CMK (cell line): ENCODE data around the gene DNAH12.
"Not testable (repeated sequence)": the region's sequence is repeated elsewhere in the genome, so short reads cannot be mapped to it uniquely, and the experiment has no call there.

Experiments
- DNase-seq: peaks from one replicate; pipeline ENCODE4 v3.0.0-alpha.2; 2010; ENCODE audit warnings: low read depth

The DNAH12 gene

DNA sequence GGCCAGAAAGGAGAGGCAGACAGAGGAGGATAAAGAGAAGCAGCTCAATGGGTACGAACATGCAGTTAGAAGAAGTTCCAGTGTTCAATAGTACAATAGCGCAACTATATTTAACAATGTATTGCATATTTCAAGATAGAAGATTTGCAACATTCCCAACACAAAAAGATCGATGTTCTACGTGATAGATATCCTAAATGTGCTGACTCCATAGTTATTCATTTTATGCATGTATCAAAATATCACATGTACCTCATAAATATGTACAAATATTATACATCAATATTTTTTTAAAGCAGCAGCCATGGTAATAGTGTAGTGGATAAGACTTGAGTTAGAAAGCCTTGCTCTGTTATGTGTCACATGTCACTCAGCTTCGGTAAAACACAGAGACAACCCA lies 141.5 kb downstream of the DNAH12 start:
- DNase-seq: no peak

DNA sequence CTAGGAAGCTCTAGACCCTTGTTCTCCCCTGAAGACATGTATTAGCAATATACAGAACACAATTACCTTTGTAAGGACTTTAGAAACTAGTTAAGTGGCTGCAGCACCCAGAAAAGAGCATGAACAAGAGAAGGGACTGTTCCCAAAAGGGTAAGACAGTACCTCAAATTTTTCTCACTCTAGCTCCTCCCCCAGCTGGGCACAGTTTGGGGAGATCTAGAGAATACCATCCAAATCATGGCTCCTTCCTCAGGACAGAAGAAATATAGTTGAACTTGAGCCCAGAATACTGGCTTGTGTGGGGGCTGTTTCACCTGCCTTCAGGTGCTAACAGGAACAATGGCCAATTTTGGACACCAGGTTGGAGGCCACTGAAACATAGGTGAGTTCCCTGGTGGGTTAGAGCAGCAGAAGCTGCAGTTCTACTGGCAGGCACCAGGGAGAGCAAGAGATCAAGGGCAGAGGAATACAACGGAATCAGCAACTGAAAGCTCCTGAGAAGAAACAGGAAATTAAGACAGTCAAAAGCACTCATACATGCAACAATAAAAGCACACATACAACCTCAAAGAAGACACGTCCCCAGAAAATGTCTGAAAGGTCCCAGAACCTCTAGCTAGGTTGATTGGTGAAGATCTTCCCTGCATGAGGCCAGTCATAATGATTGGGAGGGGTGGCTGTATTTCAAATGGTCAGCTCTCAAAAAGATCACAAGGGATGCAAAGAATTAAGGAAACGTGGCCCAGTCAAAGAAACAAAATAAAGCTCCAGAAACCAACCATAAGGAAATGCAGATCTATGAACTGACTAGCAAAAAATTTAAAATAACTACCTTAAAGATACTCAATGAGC lies 146.7 kb downstream of the DNAH12 start:
- no peak for DNase-seq

DNA sequence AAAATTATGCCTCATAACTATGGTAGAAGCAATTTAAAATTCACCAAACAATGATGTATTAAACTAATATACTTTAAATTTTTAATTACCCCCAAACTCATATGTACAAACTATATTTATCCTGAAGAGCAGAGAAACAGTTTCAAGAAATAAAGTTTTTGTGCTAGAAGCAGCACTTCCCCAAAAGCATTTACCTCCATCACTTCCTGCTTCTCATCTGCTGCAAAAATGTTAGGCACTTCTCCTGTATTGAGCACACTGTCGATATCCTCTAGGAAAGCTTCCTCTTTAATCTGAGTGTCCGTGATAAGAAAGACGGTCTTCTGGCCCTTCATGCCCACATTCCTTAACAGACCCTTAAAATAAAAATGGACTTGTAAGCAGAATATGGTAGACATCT lies 150.2 kb downstream of the DNAH12 start:
- DNase-seq: no peak

DNA sequence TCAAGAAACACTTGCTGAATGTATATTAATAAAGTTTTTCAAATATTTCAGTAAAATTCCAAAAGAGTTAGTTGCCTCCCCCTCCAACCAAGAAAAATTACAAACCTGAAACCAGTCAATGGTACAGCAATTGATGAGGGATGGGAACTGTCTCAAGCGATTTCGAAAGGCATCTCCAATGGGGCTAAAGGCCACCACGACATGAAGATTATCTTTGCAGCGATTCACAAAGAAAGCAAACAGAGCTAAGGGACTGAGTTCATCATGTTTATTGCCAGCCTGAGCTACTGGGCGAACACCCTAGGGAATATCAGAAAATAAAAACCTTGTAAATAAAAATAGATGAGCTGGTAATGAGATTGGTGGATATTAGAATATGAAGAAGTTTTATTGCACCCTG lies 152.4 kb downstream of the DNAH12 start:
- DNase-seq: no peak

DNA sequence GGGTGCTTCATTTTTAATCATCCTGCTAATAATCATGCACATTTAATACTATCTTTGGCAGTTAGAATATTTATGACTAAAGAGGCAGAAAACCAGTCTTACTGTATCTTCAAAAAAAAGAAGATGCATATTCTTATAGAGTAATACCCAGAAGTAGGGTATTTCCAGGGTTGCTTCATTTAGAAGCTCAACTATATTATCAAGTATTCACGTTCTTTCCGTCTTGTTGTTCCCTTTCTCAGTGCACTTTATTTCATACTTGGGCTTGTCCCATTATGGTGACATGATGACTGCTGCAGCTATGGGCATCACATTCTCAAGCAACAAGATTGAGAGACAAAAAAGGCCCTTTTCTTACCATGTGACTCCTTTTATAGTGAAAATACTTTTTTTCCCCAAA lies 154.9 kb downstream of the DNAH12 start:
- no peak for DNase-seq

DNA sequence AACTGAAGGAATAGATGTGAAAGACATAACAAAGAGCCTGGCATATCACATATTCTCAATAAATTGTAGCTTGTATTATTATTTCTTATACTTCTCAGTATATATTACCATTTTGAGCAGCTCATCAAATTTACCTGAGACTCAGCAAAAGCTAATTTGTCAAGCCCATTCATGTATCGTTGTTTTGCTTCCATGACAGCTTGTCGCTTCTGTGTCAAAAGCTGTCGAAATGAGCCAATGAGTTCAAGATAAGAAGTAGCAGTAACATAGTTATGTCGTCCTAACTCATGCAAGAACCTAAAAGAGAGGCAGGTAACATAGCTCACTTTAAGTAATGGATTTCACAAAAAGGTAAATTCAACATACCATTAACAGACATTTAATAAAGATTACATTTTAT lies 157.8 kb downstream of the DNAH12 start:
- no peak for DNase-seq

DNA sequence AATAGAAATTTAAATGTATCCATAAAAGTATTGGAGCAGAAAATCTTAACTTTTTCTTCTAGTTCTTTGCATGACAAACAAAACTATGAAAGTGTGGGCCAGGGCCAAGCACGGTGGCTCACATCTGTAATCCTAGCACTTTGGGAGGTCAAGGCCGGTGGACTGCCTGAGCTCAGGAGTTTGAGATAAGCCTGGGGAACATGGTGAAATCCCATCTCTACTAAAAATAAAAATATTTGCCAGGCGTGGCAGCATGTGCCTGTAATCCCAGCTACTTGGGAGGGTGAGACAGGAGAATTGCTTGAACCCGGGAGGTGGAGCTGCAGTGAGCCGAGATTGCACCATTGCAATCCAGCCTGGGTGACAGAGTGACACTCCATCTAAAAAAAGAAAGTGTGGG lies 158.6 kb downstream of the DNAH12 start:
- DNase-seq: no peak

DNA sequence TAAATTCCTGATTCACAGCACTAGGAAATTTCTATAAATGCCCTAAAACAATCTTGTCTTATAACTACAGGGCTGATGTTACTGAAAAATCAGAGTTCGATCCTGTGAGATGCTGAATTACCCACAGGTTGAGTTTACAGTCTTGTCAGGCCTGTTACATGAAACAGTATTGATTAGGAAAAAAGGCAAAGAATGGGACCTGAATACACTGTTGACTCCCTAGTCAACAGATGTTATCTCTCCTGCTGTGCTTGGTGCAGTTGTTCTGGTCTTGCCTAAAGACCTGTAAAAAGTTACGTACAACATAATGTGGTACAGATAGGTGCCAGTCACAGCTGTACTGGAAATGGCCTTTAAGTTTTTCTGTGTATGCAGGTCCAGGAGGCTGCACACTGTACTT lies 160.3 kb downstream of the DNAH12 start:
- DNase-seq: no peak

DNA sequence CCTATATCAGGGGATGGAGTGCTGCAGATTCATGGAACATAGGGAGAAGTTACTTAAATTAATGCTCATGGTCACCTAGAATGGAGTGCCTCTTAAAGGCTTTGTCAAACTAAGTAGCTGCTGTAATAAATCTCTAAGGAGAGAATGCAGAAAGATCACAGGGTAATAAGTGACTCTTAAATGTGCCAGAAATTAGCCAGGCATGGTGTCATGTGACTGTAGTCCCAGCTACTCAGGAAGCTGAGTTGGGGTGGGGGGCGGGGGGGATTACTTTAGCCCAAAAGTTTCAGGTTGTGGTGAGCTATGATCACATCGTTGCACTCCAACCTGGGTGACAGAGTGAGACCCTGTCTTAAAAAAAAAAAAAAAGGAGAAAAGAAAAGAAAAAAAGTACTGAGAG lies 160.7 kb downstream of the DNAH12 start:
- DNase-seq: no peak

DNA sequence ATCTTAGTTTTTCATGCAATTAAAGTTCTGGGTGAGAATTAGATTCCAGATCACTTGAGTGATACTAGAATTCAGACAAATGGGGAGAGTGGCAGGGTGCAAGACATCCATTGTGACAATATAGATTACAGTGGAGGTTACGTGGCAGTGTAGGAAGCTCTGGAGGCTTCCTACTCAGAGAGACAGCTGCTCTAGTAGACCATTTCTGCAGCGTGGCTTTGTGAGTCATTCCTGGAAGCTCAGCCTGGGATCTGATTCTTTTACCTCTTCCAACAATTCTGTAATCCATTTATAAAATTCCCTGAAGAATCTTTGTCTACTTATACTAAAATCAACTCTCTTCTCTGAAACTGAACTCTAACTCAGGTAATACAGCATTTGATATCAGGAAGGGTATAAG lies 161.2 kb downstream of the DNAH12 start:
- DNase-seq: no peak

DNA sequence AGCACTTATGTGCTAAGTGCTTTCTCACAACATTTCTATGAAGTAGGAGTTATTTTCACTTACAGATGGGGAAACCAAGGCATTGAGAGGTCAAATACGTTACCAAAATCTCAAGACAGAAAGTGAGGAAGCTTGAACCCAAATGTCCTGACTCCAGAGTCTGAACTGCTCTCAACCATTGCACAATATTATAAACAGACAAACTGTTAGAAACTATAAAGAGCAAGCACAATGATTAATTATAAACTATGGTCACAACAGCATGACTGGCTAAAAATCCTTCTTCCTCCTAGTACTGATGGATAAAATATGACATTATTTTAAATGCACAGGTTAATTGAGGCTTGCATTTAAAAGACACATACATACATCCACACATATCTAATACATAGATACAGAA lies 173.8 kb downstream of the DNAH12 start:
- no peak for DNase-seq

DNA sequence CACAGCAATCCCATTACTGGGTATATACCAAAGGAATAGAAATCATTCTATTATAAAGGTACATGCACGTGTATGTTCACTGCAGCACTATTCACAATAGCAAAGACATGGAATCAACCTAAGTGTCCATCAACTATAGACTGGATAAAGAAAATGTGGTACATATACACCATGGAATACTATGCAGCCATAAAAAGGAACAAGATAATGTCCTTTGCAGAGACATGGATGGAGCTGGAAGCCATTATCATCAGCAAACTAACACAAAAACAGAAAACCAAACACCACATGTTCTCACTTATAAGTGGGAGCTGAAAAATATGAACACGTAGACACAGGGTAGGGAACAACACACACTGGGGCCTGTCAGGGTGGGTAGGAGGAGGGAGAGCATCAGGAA lies 179.1 kb downstream of the DNAH12 start:
- not testable (repeated sequence) for DNase-seq

DNA sequence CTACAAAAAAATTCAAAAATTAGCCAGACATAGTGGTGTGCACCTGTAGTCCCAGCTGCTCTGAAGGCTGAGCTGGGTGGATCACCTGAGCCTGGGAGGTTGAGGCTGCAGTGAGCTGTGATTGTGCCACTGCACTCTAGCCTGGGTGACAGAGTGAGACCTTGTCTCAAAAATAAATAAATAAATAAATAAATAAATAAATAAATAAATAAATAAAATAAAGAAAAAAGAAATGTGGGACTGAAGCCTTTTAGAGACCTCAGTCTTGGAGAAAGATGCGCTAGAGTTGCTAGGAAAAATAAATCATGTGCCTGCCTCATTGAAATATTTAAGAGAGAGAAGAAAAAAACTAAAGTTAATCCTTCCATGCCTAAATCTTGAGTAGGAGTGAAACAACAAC lies 187.9 kb downstream of the DNAH12 start:
- DNase-seq: not testable (repeated sequence)

DNA sequence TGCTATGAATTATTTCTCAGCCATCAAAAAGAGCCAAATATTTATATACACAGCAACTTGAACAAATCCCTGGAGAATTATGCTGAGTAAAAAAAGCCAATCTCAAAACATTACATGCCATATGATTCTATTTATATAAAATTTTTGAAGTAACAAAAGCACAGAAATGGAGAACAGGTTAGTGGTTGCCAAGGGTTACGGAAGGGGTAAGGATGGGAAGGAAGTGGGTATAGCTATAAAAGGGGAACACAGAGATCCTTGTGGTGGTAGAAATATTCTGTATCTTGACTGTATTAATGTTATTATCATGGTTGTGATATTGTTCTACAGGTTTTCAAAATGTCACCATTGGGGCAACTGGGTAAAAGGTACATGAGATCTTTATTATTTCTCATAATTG lies 189.4 kb downstream of the DNAH12 start:
- DNase-seq: no peak

DNA sequence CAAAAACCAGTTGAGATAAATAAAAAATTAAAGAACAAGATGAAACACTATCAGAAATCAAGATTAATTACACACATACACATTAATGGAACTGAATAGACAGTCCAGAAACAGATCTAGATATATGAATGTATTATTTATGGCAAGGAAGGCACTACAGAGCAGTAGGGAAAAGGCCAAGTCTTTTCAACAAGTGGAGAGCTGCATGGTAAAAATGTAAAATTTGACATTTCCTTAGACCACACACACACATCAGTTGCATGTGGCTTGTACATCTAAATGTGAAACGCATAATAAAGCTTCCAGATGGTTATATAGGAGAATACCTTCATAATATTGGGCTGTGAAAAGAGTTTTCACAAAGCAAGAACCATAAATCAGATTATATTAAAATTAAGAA lies 193.9 kb downstream of the DNAH12 start:
- no peak for DNase-seq

DNA sequence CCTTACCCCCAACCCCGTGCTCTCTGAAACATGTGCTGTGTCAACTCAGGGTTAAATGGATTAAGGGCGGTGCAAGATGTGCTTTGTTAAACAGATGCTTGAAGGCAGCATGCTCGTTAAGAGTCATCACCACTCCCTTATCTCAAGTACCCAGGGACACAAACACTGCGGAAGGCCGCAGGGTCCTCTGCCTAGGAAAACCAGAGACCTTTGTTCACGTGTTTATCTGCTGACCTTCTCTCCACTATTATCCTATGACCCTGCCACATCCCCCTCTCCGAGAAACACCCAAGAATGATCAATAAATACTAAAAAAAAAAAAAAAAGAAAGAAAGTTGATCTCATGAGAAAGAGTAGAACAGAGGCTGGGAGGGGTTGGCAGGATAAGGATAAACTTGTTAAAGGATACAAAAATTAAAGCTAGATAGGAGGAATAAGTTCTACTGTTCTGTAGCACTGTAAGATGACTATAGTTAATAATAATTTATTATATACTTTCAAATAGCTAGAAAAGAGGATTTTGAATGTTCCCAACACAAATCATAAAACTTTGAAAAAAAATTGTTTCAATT lies 205.0 kb downstream of the DNAH12 start:
- not testable (repeated sequence) for DNase-seq

DNA sequence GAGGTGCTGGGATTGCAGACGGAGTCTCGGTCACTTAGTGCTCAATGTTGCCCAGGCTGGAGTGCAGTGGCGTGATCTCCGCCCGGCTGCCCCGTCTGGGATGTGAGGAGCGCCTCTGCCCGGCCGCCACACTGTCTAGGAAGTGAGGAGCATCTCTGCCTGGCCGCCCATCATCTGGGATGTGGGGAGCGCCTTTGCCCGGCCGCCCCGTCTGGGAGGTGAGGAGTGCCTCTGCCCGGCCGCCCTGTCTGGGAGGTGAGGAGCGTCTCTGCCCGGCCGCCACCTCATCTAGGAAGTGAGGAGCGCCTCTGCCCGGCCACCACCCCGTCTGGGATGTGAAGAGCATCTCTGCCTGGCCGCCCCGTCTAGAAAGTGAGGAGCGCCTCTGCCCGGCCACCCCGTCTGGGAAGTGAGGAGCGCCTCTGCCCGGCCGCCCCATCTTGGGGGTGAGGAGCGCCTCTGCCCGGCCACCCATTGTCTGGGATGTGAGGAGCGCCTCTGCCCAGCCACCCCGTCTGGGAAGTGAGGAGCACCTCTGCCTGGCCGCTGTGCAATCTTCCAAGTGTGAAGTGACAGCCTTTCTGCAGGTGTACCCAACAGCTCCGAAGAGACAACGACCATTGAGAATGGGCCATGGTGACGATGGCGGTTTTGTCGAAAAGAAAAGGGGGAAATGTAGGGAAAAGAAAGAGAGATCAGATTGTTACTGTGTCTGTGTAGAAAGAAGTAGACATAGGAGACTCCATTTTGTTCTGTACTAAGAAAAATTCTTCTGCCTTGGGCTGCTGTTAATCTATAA lies 205.7 kb downstream of the DNAH12 start:
- not testable (repeated sequence) for DNase-seq

DNA sequence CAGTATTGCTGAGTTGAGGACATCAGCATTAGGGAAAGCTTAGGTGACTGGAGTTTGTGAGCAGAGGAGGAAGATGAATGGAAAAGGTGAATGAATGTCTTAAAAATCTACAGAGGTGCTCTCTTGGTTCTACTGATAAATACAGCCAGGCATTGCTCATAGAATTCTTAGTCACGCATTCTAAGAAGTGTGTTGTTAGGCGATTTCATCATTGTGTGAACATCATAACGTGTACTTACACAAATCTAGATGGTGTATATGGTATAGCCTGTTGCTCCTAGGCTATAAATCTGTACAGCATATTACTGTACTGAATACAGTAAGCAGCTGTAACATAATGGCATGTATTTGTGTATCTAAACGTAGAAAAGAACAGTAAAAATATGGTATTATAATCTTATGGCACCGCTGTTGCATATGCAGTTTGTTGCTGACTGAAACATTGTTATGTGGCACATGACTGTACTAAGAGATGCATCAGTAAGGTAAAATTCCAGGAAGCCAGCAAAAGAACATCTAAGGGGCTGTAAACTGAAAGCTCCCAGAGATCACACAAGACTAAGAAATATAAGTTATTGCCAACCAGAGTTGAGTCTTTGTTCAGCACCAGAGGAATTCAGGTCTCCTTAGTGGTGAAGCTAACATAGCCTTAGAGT lies 208.7 kb downstream of the DNAH12 start:
- DNase-seq: no peak

DNA sequence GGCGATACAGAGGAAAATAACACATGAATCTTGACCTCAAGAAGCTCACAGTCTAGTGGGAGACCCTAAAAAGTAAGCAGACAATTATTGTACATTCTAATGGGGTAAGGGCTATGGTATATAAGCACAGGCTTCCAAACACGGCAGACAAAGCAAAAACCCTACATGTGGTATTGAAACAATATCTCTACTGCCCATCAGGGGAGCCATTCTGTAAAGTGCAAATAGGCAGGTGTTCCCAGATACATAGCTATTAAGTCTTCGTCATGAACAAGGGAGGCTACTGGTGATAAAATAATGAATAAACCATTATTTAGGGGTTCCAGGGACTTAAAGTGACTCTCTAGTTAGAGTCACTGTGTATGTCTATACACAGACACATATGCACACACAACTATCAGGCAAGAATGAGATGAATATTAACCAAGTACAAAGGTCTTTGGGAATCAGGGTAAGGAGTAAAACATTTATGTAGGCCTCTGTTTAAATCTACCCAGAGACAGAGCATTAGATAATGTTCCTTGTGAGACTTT lies 213.0 kb downstream of the DNAH12 start:
- DNase-seq: no peak

DNA sequence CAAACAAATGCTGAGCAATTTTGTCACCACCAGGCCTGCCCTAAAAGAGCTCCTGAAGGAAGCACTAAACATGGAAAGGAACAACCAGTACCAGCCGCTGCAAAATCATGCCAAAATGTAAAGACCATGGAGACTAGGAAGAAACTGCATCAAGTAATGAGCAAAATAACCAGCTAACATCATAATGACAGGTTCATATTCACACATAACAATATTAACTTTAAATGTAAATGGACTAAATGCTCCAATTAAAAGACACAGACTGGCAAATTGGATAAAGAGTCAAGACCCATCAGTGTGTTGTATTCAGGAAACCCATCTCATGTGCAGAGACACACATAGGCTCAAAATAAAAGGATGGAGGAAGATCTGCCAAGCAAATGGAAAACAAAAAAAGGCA lies 217.6 kb downstream of the DNAH12 start:
- not testable (repeated sequence) for DNase-seq

DNA sequence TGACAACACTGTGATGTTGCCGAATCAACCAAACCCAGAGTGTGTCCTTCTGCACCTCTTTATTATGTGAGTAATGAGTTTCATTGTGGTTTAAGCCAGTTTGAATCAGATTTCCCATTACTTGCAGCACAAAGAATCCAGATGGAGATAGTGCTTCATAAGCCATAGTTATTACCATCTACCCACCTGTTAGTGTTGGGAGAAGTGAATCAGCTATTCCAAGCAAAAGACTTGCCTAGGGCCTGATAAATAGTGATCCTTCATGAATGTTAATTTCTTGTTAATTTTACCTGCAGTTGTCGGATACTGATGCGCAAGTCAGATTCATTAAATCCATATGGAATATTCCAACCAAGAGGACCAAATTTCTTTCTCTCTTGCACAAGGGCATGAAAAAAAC lies 229.9 kb downstream of the DNAH12 start:
- DNase-seq: no peak

DNA sequence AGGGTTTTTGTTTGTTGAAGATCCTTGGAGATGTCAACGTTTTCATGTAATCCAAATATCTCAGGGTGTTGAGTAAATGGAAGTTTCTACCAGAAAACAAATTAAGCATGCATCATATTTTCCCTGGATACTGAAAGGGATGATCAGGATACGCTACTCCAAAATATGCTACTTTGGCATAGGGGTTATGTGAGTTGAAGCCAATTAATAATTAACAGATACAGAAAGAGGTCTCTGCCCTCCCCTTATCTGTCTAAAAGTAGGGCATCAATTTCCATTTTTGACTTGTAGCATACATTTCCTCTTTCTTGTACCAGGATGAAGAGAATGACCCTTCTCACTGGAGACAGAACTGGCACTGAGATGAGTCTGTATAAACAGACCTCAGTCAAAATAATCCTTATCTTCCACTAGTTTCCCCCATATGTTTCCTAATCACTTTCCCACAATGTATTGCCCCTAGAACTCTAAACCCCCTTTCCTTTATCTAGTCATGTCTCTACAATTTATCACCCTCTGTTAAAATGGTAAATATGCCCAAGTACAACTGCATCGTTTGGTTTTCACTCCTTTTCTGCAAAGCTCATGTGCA lies 234.3 kb downstream of the DNAH12 start:
- DNase-seq: no peak
